GM23248 (cell line): ENCODE measurements around the gene CD52. TPM values are rescaled to one million over a fixed set of nuclear protein-coding genes. Genes with fewer than 3 reads are reported as not detected.
"Not testable (repeated sequence)": the region's sequence is repeated elsewhere in the genome, so short reads cannot be mapped to it uniquely, and the experiment has no call there.

Source experiments
- DNase-seq: peaks from one replicate; pipeline ENCODE4 v3.0.0-alpha.2; 2015
- H2AFZ ChIP-seq: fragments of 200-600 bp; sonication (generic); 2 replicates; pipeline ENCODE4 v1.6.1; 2016; ENCODE audit warnings: antibody characterized with exemption
- H3F3A ChIP-seq: fragments of 200-600 bp; sonication (generic); 2 replicates; pipeline ENCODE4 v1.6.1; 2016; ENCODE audit warnings: mild to moderate bottlenecking, antibody characterized with exemption, mixed run types; ENCODE audit not compliant: insufficient read depth
- H3K27ac ChIP-seq: fragments of 200-600 bp; sonication (generic); 2 replicates; pipeline ENCODE4 v1.5.1; 2016; ENCODE audit warnings: mild to moderate bottlenecking
- H3K27me3 ChIP-seq: fragments of 200-600 bp; sonication (generic); replicated peaks from 2 replicates; pipeline ENCODE4 v1.6.1; 2016; ENCODE audit warnings: mild to moderate bottlenecking; ENCODE audit not compliant: insufficient read depth
- H3K36me3 ChIP-seq: fragments of 200-600 bp; sonication (generic); 2 replicates; pipeline ENCODE4 v1.6.1; 2016; ENCODE audit warnings: low read depth, mild to moderate bottlenecking
- H3K4me1 ChIP-seq: fragments of 200-600 bp; sonication (generic); 2 replicates; pipeline ENCODE4 v1.6.1; 2016; ENCODE audit warnings: mild to moderate bottlenecking; ENCODE audit not compliant: insufficient read depth
- H3K4me2 ChIP-seq: fragments of 200-600 bp; sonication (generic); one replicate; pipeline ENCODE4 v1.6.1; 2016; ENCODE audit warnings: mild to moderate bottlenecking; ENCODE audit not compliant: unreplicated experiment
- H3K4me3 ChIP-seq: fragments of 200-600 bp; sonication (generic); 2 replicates; pipeline ENCODE4 v1.5.1; 2016; ENCODE audit warnings: mild to moderate bottlenecking
- H3K79me2 ChIP-seq: fragments of 200-600 bp; sonication (generic); 2 replicates; pipeline ENCODE4 v1.6.1; 2016; ENCODE audit warnings: mild to moderate bottlenecking; ENCODE audit not compliant: insufficient read depth
- H3K9ac ChIP-seq: fragments of 200-600 bp; sonication (generic); 2 replicates; pipeline ENCODE4 v1.6.1; 2016; ENCODE audit warnings: mild to moderate bottlenecking
- H3K9me2 ChIP-seq: fragments of 200-600 bp; sonication (generic); 2 replicates; pipeline ENCODE4 v1.6.1; 2016; ENCODE audit warnings: mixed run types, mild to moderate bottlenecking, moderate library complexity; ENCODE audit not compliant: insufficient read depth
- H3K9me3 ChIP-seq: fragments of 200-600 bp; sonication (generic); one replicate; pipeline ENCODE4 v1.6.1; 2017; ENCODE audit warnings: low read depth
- H4K20me1 ChIP-seq: fragments of 200-600 bp; sonication (generic); 2 replicates; pipeline ENCODE4 v1.6.0; 2016; ENCODE audit not compliant: insufficient read depth
- EZH2 ChIP-seq: fragments of 200-600 bp; sonication (generic); IDR thresholded peaks from 2 replicates; pipeline ENCODE4 v1.6.1; 2018; ENCODE audit warnings: antibody characterized with exemption, mild to moderate bottlenecking; ENCODE audit not compliant: insufficient read depth, poor library complexity, severe bottlenecking
- EZH2phosphoT487 ChIP-seq: fragments of 200-600 bp; sonication (generic); IDR thresholded peaks from 2 replicates; pipeline ENCODE4 v1.6.1; 2018; ENCODE audit warnings: antibody characterized with exemption, moderate library complexity, mild to moderate bottlenecking, low read depth; ENCODE audit not compliant: insufficient read depth
- WGBS, 2 experiments: methylation state at CpG; one replicate each; pipeline ENCODE4 v1.1.6; 2015 to 2017; ENCODE audit warnings: low lambda C conversion rate in 2 of 2, low coverage in 1 of 2; ENCODE audit errors: missing lambda C conversion rate in 2 of 2; 5-methylcytosine and 5-hydroxymethylcytosine counted together
- in situ Hi-C: fragments of 300-500 bp; cut with MboI; formaldehyde crosslinking; loops from 2 replicates; pipeline ENCODE4 v1.15.0; 2020
- polyA plus RNA-seq: library from polyadenylated mRNA; unstranded; fragments of >200 nt; fragmentation: Nextera tagmentation; extraction: Ambion mirVana; gene quantifications from 2 replicates; pipeline ENCODE4 v1.2.1, GENCODE V29; 2016
- total RNA-seq: library from RNA; depleted of rRNA; stranded (reverse); fragments of >200 nt; shearing (Covaris generic); gene quantifications from 2 replicates; pipeline ENCODE4 v1.2.3, GENCODE V29; 2014

CD52 gene
- total and polyA plus RNA-seq, 2 experiments from 2014 or later: not detected

DNA sequence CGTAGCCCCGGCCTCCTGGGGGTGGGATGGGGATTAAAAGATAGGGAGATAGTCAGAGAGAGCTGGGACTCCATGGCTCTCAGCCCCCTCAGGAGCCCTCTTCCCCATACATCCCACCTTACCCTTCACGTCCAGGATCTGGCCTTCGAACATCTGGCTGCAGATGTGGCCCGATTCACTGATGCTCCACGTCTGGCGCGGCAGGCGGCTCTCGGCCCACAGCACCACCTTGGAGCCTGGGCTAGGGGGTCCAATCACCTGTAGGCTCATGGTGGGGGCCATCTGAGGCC lies 4.2 kb downstream of the CD52 start:
- no peaks in the 10 kb centered on the region for H3K9me2 ChIP-seq
- H3F3A ChIP-seq: no peaks in the 10 kb centered on the region
- no peaks in the 10 kb centered on the region for H3K79me2 ChIP-seq
- no peak overlapping the region for H3K4me2 ChIP-seq
- H3K4me3 ChIP-seq: no peak overlapping the region
- H3K9ac ChIP-seq: no peak overlapping the region; the same call in 1 of the 2 replicates
- TF ChIP-seq EZH2phosphoT487: no peak
- TF ChIP-seq EZH2: no peak
- no peaks in the 10 kb centered on the region for H3K27me3 ChIP-seq
- H3K36me3 ChIP-seq: no peaks in the 10 kb centered on the region
- H3K4me1 ChIP-seq: peaks cover 10% of the 10 kb centered on the region
- in situ Hi-C loops: no loop called here
- no peaks in the 10 kb centered on the region for H3K9me3 ChIP-seq
- no peak overlapping the region for H3K27ac ChIP-seq
- peak overlapping the region; percentile 85 for H2AFZ ChIP-seq
- no peaks in the 10 kb centered on the region for H4K20me1 ChIP-seq
- DNase-seq: no peak
- 28 to 46% methylated on average over 10 of the region's 10 CpGs for WGBS, 2 experiments

DNA sequence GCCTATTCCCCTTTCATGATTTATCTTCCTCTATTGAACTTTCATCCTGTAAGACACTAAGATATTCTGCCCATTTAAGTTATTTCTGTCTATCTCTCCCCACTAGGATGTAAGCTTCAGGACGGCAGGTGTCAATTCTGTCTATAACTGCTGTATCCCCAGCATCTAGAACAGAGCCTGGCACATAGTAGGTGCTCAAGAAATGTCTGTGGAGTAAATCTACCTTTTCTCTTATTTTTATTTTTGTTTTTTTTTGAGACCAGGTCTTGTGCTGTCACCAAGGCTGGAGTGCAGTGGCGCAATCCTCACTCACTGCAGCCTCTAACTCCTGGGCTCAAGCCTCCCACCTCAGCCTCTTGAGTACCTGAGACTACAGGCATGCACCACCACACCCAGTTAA lies 5.6 kb downstream of the CD52 start:
- H3K9ac ChIP-seq: no peak overlapping the region
- no peak for TF ChIP-seq EZH2
- TF ChIP-seq EZH2phosphoT487: no peak
- in situ Hi-C loops: no loop called here
- H3K27me3 ChIP-seq: no peaks in the 10 kb centered on the region
- H3K27ac ChIP-seq: no peak overlapping the region
- no peak overlapping the region for H3K4me3 ChIP-seq
- DNase-seq: no peak
- H3K4me2 ChIP-seq: no peak overlapping the region
- no peaks in the 10 kb centered on the region for H3K9me2 ChIP-seq
- H3K9me3 ChIP-seq: no peaks in the 10 kb centered on the region
- no peaks in the 10 kb centered on the region for H3K36me3 ChIP-seq
- H3K4me1 ChIP-seq: peaks cover 9% of the 10 kb centered on the region
- no peak overlapping the region for H2AFZ ChIP-seq
- no peaks in the 10 kb centered on the region for H3K79me2 ChIP-seq
- WGBS, 2 experiments: 89 to 92% methylated on average over 2 of the region's 2 CpGs
- H3F3A ChIP-seq: no peaks in the 10 kb centered on the region
- H4K20me1 ChIP-seq: no peaks in the 10 kb centered on the region

DNA sequence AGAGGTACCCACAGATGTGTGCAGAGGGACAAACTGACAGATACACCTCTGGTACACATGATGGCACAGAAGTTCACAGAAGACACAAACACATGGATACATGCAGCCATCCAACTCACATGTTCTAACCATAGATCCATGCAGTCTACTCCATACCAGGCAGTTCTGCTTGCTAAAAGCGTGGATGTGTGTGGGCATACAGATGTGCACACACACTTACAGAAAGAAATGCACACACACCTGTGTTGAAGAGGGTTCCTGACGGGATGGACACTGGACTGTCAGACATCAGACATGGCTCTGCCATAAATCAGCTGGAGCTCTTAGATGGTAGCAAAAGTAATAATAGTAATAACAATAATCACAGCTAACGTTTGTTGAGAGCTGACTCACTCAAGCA lies 6.8 kb downstream of the CD52 start:
- H4K20me1 ChIP-seq: no peaks in the 10 kb centered on the region
- no peaks in the 10 kb centered on the region for H3K9me3 ChIP-seq
- DNase-seq: no peak
- H3K4me2 ChIP-seq: no peak overlapping the region
- H3K79me2 ChIP-seq: no peaks in the 10 kb centered on the region
- no peak overlapping the region for H3K27ac ChIP-seq
- no peak overlapping the region for H3K9ac ChIP-seq
- in situ Hi-C loops: no loop called here
- no peaks in the 10 kb centered on the region for H3F3A ChIP-seq
- 53 to 62% methylated on average over 3 of the region's 3 CpGs for WGBS, 2 experiments
- no peak overlapping the region for H3K4me3 ChIP-seq
- no peaks in the 10 kb centered on the region for H3K27me3 ChIP-seq
- H3K4me1 ChIP-seq: peaks cover 4% of the 10 kb centered on the region
- H3K9me2 ChIP-seq: no peaks in the 10 kb centered on the region
- no peak for TF ChIP-seq EZH2
- TF ChIP-seq EZH2phosphoT487: no peak
- H3K36me3 ChIP-seq: no peaks in the 10 kb centered on the region
- no peak overlapping the region for H2AFZ ChIP-seq

DNA sequence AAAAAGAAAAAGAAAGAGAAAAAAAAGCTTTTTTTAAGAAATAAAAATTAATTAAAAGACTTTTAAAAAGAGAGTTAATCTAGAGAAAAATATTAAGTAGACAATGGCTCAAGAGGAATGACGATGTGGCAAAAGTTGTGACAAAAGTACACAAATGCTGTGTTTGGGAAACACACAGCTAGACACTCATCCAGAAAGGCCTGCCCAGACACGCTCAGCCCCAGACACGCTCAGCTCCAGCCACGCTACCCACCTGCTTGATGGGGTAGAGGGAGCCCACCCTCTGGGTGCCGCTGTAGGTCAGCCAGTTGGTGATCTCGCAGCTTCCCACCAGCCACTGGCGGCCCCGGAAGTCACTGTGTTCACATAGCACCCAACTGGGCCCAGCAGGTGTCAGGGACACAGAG lies 10.2 kb downstream of the CD52 start:
- Histone ChIP-seq H3K27ac (no peak overlapping the region), H3K9ac (no peak overlapping the region), H4K20me1 (no peaks in the 10 kb centered on the region), H3K9me3 (no peaks in the 10 kb centered on the region), H3K4me1 (0 out of 2 replicates have a peak, but pooled peaks cover 4% of the 10 kb centered on the region), H3K4me2 (no peak overlapping the region), H3K9me2 (no peaks in the 10 kb centered on the region), H3K36me3 (no peaks in the 10 kb centered on the region), H3K4me3 (no peak overlapping the region), H3K79me2 (no peaks in the 10 kb centered on the region), H3F3A (no peaks in the 10 kb centered on the region), H2AFZ (no peak overlapping the region), H3K27me3 (no peaks in the 10 kb centered on the region)
- TF ChIP-seq EZH2: no peak
- no peak for TF ChIP-seq EZH2phosphoT487
- no peak for DNase-seq
- WGBS, 2 experiments: 70 to 80% methylated on average over 8 of the region's 8 CpGs
- in situ Hi-C loops: no loop called here

DNA sequence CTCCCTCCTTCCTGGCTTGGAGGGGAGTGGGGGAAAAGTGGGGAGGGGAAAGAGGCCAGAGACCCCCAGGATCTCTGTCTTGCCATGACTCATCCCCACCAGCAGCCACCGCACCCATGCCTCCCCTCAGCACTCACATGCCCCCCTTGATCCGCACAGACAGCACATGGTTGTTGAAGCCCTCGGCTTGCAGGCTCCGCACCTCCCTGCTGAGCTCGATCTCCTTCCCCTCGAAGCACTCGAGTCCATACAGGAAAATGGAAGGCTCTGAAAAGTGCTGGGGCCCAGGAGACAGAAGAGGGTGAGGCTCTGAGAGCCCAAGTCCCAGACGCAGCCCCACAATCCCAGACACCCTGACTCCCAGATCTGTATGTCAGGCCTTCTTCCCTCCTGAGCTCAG lies 10.8 kb downstream of the CD52 start:
- TF ChIP-seq EZH2 (no peak), EZH2phosphoT487 (no peak)
- DNase-seq: no peak
- H3K27ac ChIP-seq: no peak overlapping the region
- in situ Hi-C loops: no loop called here
- H3K79me2 ChIP-seq: no peaks in the 10 kb centered on the region
- no peaks in the 10 kb centered on the region for H3K36me3 ChIP-seq
- no peaks in the 10 kb centered on the region for H3K27me3 ChIP-seq
- no peak overlapping the region for H3K4me3 ChIP-seq
- no peaks in the 10 kb centered on the region for H3K9me3 ChIP-seq
- no peaks in the 10 kb centered on the region for H4K20me1 ChIP-seq
- no peaks in the 10 kb centered on the region for H3K9me2 ChIP-seq
- H3K4me2 ChIP-seq: no peak overlapping the region
- no peak overlapping the region for H2AFZ ChIP-seq
- H3K9ac ChIP-seq: no peak overlapping the region
- H3F3A ChIP-seq: no peaks in the 10 kb centered on the region
- WGBS, 2 experiments: 53% methylated on average over 8 of the region's 8 CpGs
- H3K4me1 ChIP-seq: 0 out of 2 replicates have a peak, but pooled peaks cover 4% of the 10 kb centered on the region

DNA sequence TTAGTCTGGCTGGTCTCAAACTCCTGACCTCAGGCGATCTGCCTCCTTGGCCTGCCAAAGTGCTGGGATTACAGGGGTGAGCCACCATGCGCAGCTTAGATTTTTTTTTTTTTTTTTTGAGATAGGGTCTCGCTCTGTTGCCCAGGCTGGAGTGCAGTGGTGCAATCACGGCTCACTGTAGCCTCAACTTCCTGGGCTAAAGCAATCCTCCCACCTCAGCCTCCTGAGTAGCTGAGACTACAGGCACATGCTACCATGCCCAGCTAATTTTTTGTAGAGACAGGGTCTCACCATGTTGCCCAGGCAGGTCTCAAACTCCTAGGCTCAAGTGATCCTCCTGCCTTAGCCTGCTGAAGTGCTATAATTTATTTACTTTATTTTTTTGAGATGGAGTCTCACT lies 11.6 kb downstream of the CD52 start:
- H3K9me2 ChIP-seq, H3K36me3 ChIP-seq, H3K9me3 ChIP-seq, H3K27me3 ChIP-seq, H3K79me2 ChIP-seq, DNase-seq, H3K4me2 ChIP-seq, H3K4me3 ChIP-seq, H3K9ac ChIP-seq, in situ Hi-C loops, H3K4me1 ChIP-seq, H4K20me1 ChIP-seq, H2AFZ ChIP-seq, H3K27ac ChIP-seq, H3F3A ChIP-seq: not testable (repeated sequence)
- WGBS, 2 experiments: 84 to 89% methylated on average over 4 of the region's 4 CpGs
